Measurements from ENCODE around the gene TGIF1.
"Not testable (repeated sequence)": the region's sequence is repeated elsewhere in the genome, so short reads cannot be mapped to it uniquely, and the experiment has no call there.

The TGIF1 gene

GRCh38 chr18:3455907-3456685 is 6.1 kb downstream of the TGIF1 start:
- no peak for DNase-seq (ENCODE audit: low read depth in 2 of 2)

DNA sequence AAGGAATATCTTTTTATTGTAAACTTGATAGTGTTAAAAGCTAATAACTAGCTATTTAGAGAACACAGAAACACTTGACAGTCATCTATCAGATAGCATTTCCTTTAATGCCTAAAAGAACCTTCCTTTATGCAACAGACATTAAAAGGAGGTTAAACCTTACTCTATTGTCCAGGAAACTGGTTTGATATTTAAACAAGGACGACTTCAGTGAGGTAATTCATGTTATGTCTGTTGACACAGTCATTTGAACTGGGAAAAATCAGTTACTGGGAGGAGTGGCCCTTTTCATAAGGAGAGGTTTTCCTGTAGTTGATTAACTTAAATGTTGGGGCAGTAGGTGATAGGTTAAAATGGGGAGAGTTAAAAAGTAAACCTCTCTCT is 6.7 kb downstream of the TGIF1 start:
- DNase-seq (ENCODE audit: low read depth in 2 of 2) = no peak

DNA sequence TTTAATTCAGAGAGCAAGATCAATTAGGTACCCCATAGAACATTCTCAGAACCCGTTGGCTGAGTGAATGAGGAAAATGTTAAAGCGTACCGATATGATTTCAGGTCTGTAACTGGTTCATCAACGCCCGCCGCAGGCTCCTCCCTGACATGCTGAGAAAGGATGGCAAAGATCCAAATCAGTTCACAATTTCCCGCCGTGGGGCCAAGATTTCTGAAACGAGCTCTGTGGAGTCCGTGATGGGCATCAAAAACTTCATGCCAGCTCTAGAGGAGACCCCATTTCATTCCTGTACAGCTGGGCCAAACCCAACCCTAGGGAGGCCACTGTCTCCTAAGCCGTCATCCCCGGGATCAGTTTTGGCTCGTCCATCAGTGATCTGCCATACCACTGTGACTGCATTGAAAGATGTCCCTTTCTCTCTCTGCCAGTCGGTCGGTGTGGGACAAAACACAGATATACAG is 7.3 kb downstream of the TGIF1 start:
- DNase-seq (ENCODE audit: low read depth in 2 of 2) = no peak

GRCh38 chr18:3458378-3458777 is 8.4 kb downstream of the TGIF1 start:
- no peak for DNase-seq (ENCODE audit: low read depth in 2 of 2)

DNA sequence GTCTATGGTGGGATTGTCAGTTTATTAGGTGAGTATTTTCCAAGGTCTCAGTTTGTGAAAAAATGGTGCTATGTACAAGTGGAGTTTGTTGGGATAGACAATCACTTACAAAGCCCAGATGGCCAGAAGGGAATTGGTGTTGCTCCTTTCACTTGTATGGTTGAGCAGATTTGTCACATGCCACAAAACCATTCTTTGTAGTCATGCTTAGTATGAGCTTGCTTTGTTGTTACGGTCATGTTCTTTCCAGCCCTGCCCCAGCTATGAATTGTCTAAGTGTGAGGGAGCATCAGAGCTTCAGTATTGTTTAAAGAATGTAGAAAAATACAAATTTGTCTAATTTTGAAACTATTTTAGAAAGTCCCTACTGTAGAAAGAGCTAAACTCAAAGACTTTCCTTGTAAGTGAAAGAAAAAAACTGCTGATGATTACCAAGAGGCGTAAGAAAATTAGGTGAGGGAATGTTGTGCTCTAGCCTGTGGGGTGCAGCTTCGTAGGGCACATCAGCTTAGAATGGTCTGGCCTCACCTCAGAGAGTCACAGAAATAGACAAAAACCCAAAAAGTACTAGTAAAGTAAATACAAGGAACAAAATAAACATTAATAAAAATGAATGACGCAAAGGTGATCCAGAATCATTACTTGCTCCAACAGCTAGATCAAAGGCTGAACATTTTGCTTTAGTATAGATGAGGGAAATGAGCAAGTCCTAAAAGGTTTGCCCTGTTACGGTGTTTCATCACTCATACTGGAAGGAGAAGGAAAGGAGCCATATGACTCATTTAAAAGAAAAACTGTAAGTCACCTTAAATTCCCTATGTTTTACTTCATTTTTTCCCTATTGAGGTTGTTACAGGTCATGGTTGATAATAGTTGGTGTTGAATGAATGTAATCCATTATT is 9.2 kb downstream of the TGIF1 start:
- DNase-seq (ENCODE audit: low read depth in 2 of 2) = no peak

DNA sequence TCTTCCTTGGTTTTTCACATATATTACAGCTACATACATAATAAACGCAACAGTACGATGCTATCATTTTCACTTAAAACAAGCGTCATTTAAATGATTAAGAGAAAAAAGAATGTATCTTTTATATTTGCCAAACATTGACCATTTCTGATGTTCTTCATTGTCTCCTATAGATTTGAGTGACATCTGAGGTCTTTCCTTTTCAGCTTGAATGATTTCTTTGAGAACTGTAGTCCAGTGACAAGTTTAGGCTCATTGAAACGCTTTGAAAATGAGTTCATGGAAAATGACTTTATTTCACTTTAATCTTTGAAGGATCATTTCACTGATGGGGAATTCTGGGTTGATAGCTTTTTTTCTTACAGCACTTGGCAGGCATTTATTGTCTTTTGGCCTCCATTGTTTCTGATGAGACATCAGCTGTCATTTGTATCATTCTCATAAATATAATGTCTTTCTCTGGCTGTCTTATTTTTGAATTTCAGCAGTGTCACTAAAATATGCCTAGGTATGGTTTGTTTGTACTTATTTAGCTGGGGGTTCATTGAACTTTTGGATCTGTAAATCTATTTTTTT is 10.9 kb downstream of the TGIF1 start:
- no peak for DNase-seq (ENCODE audit: low read depth in 2 of 2)

- no peak for DNase-seq (ENCODE audit: low read depth in 2 of 2)
Measured at GRCh38 chr18:3461704-3462103, 11.7 kb downstream of the TGIF1 start.

DNA sequence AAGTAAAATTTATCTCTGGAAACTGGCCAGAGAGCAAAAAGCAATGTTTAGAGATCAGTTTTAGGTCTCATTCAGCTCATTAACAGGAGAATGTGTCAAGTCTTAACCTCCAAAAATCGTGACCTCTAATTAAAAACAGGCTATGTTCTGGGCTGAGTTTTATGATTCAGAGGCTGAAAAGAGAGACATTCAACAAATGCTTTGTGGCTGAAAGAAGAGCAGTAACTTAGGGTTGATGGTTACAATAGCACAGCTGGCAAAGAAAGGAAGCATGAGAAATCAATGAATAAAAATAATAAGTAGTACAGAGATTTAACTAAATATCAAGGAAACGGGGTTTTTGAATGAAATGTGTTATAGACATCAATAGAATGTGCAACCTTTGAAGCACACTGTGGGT is 13.1 kb downstream of the TGIF1 start:
- DNase-seq (ENCODE audit: low read depth in 2 of 2) = no peak

DNA sequence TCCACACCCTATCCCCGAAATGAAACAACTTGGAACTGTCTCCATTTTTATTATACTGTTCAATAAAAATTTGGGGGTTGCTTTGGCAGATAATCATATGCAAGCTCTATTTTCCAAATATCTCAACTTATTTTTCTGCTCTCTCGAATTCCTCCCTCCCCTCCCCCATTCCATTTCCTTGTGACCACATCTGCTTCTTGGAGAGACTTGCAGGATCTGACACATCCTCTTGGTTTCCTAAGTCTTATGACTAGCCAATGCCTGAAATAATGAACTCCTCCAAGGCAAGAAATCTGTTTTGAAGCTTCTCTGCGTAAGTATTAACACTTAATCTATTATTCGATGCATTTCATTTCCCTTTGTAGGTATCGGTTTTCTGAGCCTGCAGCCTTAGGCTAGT is 16.1 kb downstream of the TGIF1 start:
- DNase-seq (ENCODE audit: low read depth in 2 of 2) = no peak

GRCh38 chr18:3466872-3467271 is 16.9 kb downstream of the TGIF1 start:
- no peak for DNase-seq (ENCODE audit: low read depth in 2 of 2)

GRCh38 chr18:3468066-3468705 is 18.2 kb downstream of the TGIF1 start:
- DNase-seq (ENCODE audit: low read depth in 2 of 2) = no peak

- DNase-seq (ENCODE audit: low read depth in 2 of 2) = no peak
Measured at GRCh38 chr18:3468833-3469232, 18.9 kb downstream of the TGIF1 start.

DNA sequence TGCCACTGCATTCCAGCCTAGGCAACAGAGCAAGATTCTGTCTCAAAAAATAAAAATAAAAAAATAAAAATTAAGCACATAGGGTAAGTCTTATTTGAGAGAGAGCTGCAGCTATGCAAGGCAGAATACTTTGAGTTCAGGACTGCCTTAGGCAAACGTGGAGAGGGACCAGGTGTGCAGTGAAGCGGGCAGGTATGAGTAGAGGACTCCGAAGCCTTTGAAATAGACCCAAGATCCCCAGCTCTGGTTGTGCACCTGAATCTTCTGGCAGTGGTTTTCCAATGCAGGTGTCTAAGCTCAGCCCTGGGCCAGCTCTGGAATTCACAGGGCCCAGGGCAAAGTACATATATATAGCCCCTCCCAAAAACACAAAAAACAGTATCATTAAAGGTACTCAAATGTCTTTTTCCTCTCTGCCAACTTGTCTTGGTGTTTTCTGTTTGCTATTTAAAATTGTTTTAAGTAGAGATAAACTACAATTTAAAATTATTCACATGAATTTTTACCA is 21.2 kb downstream of the TGIF1 start:
- DNase-seq (ENCODE audit: low read depth in 2 of 2) = no peak

DNA sequence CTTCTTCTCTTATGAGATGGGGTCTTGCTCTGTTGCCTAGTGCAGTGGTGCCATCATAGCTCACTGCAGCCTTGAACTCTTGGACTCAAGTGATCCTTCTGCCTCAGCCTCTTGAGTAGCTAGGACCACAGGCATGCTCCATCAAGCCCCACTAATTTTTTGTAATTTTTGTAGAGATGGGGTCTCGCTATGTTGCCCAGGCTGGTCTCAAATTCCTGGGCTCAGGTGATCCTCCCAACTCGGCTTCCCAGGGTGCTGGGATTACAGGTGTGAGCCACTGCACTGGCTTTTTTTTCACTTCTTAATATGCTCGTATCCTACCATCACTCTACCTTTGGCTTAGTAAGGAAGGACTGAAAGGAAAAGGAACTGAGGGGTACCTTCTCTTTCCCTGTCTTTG is 22.1 kb downstream of the TGIF1 start:
- not testable (repeated sequence) for DNase-seq (ENCODE audit: low read depth in 2 of 2)

GRCh38 chr18:3472681-3473544 is 22.9 kb downstream of the TGIF1 start:
- DNase-seq (ENCODE audit: low read depth in 2 of 2) = no peak

DNA sequence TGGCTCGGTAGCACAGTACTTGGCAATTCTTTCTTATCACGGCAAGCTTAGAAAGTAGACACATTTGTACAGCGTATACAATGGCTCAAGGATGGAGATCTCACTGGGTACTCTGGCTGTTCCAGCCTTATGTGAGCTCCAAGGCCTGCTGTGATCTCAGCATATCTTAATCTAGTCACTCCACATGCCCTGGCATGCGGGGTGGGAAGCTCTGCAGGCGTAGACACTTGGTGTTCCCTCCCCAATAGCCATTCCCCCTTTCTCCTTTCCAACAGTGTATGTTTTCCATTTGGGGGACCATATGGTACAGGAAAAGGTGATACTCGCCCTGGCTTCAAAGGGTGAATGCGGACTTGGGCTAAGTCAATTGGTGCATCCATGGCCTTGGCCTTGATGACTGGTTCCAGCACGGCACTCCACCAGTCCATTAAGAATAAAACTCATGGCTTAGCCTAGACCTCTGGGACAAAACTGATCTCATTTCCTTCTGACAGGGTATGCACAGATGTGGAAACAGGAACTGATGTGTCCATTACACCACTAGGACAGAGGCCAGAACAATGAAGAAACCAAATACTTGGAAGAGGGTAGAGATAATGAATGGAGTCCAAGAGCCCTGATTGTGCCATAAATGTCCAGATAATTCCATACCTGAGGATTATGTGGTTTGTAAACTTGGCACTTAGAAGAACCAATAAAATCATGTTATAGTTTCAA is 28.4 kb downstream of the TGIF1 start:
- no peak for DNase-seq (ENCODE audit: low read depth in 2 of 2)

DNA sequence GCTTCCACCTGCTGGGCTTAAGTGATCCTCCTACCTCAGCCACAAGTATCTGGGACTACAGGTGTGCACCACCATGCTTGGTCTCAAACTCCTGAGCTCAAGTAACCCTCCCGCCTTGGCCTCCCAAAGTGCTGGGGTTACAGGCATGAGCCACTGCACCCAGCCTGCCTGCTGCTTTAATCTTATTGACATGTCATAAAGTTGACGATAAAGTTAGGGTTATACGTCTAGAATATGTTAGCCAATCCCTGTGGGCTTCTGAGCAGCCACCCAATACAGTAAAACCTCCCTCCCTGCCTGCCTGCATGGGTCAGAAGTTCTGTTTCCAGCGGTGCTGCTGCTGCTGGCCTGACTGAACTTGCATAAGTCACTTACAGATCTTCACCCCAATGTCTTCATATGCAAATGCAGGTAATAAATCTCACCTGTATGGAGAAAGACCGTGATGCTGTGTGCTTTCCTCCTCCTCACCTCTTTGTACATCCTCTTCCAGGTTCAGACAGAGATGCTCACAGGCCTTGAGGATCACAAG is 30.1 kb downstream of the TGIF1 start:
- no peak for DNase-seq (ENCODE audit: low read depth in 2 of 2)

GRCh38 chr18:3480827-3481573 is 31.0 kb downstream of the TGIF1 start:
- no peak for DNase-seq (ENCODE audit: low read depth in 2 of 2)

DNA sequence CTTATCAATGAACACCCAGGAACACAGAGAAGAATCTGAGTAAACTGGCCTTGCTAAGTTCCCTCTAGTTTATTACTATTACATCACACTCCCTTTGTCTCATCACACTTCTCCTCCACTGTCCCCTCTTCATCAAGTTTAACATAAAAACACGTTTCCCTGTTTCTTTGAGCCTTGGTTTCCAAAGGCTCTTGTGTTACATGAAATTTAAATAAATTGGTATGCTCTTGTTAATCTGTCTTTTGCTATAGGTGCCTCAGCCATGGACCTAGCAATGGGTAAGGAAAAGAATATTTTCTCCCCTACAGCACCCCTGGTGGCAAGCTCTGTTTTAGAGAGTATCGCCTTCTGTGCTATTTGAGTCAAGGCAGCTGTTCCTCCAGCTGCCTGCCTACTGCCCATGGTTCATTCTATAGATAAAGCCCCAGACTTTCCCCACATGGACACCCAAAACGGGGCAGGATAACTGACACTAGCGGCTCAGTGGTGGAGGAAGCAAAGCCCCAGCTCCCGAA is 31.8 kb downstream of the TGIF1 start:
- DNase-seq (ENCODE audit: low read depth in 2 of 2) = no peak

All from stimulated activated CD8-positive, alpha-beta memory T cell treated with anti-CD3 and anti-CD28 coated beads, Interleukin-2, amount 100 ng/mL, for 1 hour (primary cell).